Mammary epithelial cell (primary cell): ENCODE measurements around the gene ATP23.

Experiments
- CTCF ChIP-seq, 2 donors: IDR thresholded peaks in 1 of 2; conservative IDR thresholded peaks in 1 of 2; 2 replicates each; pipeline ENCODE4 v1.5.1; 2011 to 2012; ENCODE audit warnings: inconsistent platforms in 2 of 2, low read length in 2 of 2, mild to moderate bottlenecking in 2 of 2, control low read depth in 1 of 2, low read depth in 1 of 2; ENCODE audit not compliant: insufficient read depth in 1 of 2; ENCODE audit errors: extremely low read depth in 1 of 2
- EZH2 ChIP-seq: IDR thresholded peaks from 2 replicates; pipeline ENCODE4 v1.6.1; 2012; ENCODE audit warnings: low read length, inconsistent platforms, borderline replicate concordance

GRCh38 chr12:57984629-57985151 lies 43.3 kb downstream of the ATP23 start:
- no peak for TF ChIP-seq CTCF (conservative IDR thresholded peaks at IDR 0.05 in 1 of 2, IDR thresholded peaks at IDR 0.05 in 1 of 2; ENCODE audit: extremely low read depth in 1 of 2, insufficient read depth in 1 of 2, low read depth in 1 of 2, low read length in 2 of 2)
- no peak for TF ChIP-seq EZH2
